OCI-LY1 (cell line): ENCODE data around the gene POGLUT2.

Experiments
- H2AFZ ChIP-seq: fragments of 200-600 bp; sonication (generic), shearing (Covaris generic); 2 replicates; pipeline ENCODE4 v1.6.0; 2014; ENCODE audit warnings: antibody characterized with exemption, mild to moderate bottlenecking, low read length
- H3F3A ChIP-seq: fragments of 200-600 bp; sonication (generic), shearing (Covaris generic); 2 replicates; pipeline ENCODE4 v1.6.0; 2014; ENCODE audit warnings: mild to moderate bottlenecking, antibody characterized with exemption, low read length, moderate library complexity; ENCODE audit not compliant: insufficient read depth
- H3K27ac ChIP-seq: fragments of 200-600 bp; sonication (generic); 2 replicates; pipeline ENCODE4 v1.5.1; 2014; ENCODE audit warnings: low read length, mixed run types, mild to moderate bottlenecking, low read depth; ENCODE audit not compliant: poor library complexity, severe bottlenecking
- H3K27me3 ChIP-seq: fragments of 200-600 bp; sonication (generic); 2 replicates; pipeline ENCODE4 v1.6.0; 2014; ENCODE audit warnings: antibody characterized with exemption, mild to moderate bottlenecking, low read length, moderate library complexity; ENCODE audit not compliant: insufficient read depth
- H3K36me3 ChIP-seq: fragments of 200-600 bp; sonication (generic); 2 replicates; pipeline ENCODE4 v1.6.1; 2014; ENCODE audit warnings: mild to moderate bottlenecking, antibody characterized with exemption, low read length, moderate library complexity, mixed read lengths; ENCODE audit not compliant: insufficient read depth
- H3K4me1 ChIP-seq: fragments of 200-600 bp; sonication (generic); 2 replicates; pipeline ENCODE4 v1.5.1; 2014; ENCODE audit warnings: mild to moderate bottlenecking, low read length, moderate library complexity; ENCODE audit not compliant: insufficient read depth, severe bottlenecking
- H3K4me2 ChIP-seq: fragments of 200-600 bp; sonication (generic), shearing (Covaris generic); 2 replicates; pipeline ENCODE4 v1.6.1; 2014; ENCODE audit warnings: low read length
- H3K4me3 ChIP-seq: fragments of 200-600 bp; sonication (generic); 2 replicates; pipeline ENCODE4 v1.5.1; 2014; ENCODE audit warnings: low read length, low read depth, mild to moderate bottlenecking, mixed read lengths; ENCODE audit not compliant: poor library complexity, severe bottlenecking
- H3K79me2 ChIP-seq: fragments of 200-600 bp; shearing (Covaris generic); 2 replicates; pipeline ENCODE4 v1.6.1; 2016; ENCODE audit warnings: mixed run types, low read length, mixed read lengths; ENCODE audit not compliant: insufficient read depth
- H3K9ac ChIP-seq: fragments of 200-600 bp; sonication (generic), shearing (Covaris generic); 2 replicates; pipeline ENCODE4 v1.6.1; 2014; ENCODE audit warnings: mild to moderate bottlenecking, low read length, mixed read lengths
- H3K9me2 ChIP-seq: fragments of 200-600 bp; sonication (generic), shearing (Covaris generic); 2 replicates; pipeline ENCODE4 v1.6.1; 2014; ENCODE audit warnings: low read depth, mild to moderate bottlenecking, low read length, mixed read lengths
- H3K9me3 ChIP-seq: fragments of 200-600 bp; shearing (Covaris generic); 2 replicates; pipeline ENCODE4 v1.6.1; 2014; ENCODE audit warnings: low read length, mixed read lengths
- H4K20me1 ChIP-seq: fragments of 200-600 bp; sonication (generic), shearing (Covaris generic); 2 replicates; pipeline ENCODE4 v1.6.0; 2016; ENCODE audit warnings: mild to moderate bottlenecking, low read length; ENCODE audit not compliant: insufficient read depth
- EZH2 ChIP-seq: fragments of 200-600 bp; sonication (generic), shearing (Covaris generic); IDR thresholded peaks from 2 replicates; pipeline ENCODE4 v1.8.0; 2017; ENCODE audit warnings: borderline replicate concordance, mixed run types, mild to moderate bottlenecking, antibody characterized with exemption, low read length, moderate library complexity, mixed read lengths
- TF ChIP-seq, protein P1 (sequence below): fragments of 200-600 bp; sonication (generic), shearing (Covaris generic); IDR thresholded peaks from 2 replicates; pipeline ENCODE4 v1.5.1; 2017; ENCODE audit warnings: mild to moderate bottlenecking, antibody characterized with exemption, low read length, moderate library complexity, mixed read lengths

The POGLUT2 gene

DNA sequence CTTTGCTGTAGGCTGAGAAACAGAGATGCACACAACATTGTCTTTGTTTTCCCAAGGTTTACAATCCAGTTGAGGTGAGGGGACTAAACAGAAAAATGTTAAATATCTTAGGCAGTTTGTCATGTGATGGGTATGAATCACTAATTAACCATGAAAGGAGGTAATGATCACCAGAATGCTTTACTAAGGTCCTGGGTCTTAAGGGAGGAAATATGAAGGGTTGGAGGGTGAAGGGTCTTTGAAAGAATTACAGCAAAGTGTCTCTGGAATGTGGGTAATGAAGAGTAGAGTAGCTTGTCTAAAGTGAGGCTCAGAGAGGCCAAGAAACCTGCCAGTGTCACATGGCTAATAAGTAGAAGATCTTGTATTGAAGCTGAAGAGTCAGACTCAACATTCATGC is 19.1 kb upstream of the POGLUT2 start:
- no peak overlapping the region for H2AFZ ChIP-seq
- TF ChIP-seq EZH2: no peak
- TF ChIP-seq, protein P1, sequence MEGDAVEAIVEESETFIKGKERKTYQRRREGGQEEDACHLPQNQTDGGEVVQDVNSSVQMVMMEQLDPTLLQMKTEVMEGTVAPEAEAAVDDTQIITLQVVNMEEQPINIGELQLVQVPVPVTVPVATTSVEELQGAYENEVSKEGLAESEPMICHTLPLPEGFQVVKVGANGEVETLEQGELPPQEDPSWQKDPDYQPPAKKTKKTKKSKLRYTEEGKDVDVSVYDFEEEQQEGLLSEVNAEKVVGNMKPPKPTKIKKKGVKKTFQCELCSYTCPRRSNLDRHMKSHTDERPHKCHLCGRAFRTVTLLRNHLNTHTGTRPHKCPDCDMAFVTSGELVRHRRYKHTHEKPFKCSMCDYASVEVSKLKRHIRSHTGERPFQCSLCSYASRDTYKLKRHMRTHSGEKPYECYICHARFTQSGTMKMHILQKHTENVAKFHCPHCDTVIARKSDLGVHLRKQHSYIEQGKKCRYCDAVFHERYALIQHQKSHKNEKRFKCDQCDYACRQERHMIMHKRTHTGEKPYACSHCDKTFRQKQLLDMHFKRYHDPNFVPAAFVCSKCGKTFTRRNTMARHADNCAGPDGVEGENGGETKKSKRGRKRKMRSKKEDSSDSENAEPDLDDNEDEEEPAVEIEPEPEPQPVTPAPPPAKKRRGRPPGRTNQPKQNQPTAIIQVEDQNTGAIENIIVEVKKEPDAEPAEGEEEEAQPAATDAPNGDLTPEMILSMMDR: no peak
- H3K4me1 ChIP-seq: no peaks in the 10 kb centered on the region
- H3K27ac ChIP-seq: no peak overlapping the region
- H4K20me1 ChIP-seq: no peaks in the 10 kb centered on the region
- H3K4me3 ChIP-seq: no peak overlapping the region
- H3K36me3 ChIP-seq: no peaks in the 10 kb centered on the region
- no peak overlapping the region for H3K9ac ChIP-seq
- no peaks in the 10 kb centered on the region for H3K27me3 ChIP-seq
- no peaks in the 10 kb centered on the region for H3K9me2 ChIP-seq
- no peaks in the 10 kb centered on the region for H3K79me2 ChIP-seq
- no peaks in the 10 kb centered on the region for H3F3A ChIP-seq
- H3K9me3 ChIP-seq: no peaks in the 10 kb centered on the region
- H3K4me2 ChIP-seq: no peak overlapping the region

DNA sequence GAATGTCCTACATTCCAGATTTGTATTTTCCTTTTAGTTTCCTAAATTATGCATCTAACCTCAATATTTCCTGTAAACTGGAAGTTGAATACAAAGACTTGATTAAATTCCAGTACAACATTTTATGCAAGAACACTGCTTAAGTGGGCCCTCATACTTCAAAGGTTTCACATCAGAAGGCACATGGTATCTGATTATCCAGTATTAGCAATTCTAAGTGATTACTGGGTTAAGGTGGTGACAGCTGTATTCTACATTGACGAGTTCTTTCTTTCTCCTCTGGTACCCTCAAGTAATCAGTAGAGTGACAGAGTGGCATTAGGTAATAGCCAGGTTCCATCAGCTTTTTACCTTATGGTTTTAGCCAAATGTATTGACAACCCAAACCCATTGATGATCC is 18.5 kb upstream of the POGLUT2 start:
- Histone ChIP-seq H3F3A (no peaks in the 10 kb centered on the region), H3K27me3 (no peaks in the 10 kb centered on the region)

DNA sequence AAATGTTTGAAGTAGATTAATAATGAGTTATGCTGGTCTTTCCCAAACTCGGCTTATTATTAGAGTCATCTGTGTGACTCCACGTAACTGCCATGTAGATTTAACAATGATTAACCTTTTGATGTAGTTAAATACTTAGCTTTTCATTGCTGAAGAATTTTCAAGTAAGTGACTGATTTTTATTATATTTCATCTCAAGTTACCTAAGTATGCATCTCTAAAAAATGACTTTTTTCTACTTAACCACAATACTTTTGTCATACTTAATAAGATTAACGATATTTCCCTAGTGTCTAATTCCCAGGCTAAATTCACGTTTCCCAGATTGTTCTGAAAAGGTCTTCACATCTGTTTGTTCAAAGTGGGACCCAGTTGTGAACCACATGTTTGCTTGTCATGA is 17.9 kb upstream of the POGLUT2 start:
- no peaks in the 10 kb centered on the region for H3F3A ChIP-seq
- no peaks in the 10 kb centered on the region for H3K4me1 ChIP-seq
- H3K27ac ChIP-seq: no peak overlapping the region
- H2AFZ ChIP-seq: no peak overlapping the region
- H3K27me3 ChIP-seq: no peaks in the 10 kb centered on the region
- no peak overlapping the region for H3K4me2 ChIP-seq
- no peaks in the 10 kb centered on the region for H3K9me2 ChIP-seq
- no peak overlapping the region for H3K4me3 ChIP-seq
- TF ChIP-seq EZH2: no peak
- TF ChIP-seq, protein P1: no peak
- no peak overlapping the region for H3K9ac ChIP-seq
- H4K20me1 ChIP-seq: no peaks in the 10 kb centered on the region
- H3K36me3 ChIP-seq: no peaks in the 10 kb centered on the region
- H3K9me3 ChIP-seq: no peaks in the 10 kb centered on the region
- no peaks in the 10 kb centered on the region for H3K79me2 ChIP-seq

More for the DNA sequence above, 18.5 kb upstream of the POGLUT2 start:
- Histone ChIP-seq H3K36me3 (no peaks in the 10 kb centered on the region), H3K27ac (no peak overlapping the region), H3K4me3 (no peak overlapping the region), H3K9me2 (no peaks in the 10 kb centered on the region), H3K9ac (no peak overlapping the region), H2AFZ (no peak overlapping the region), H3K9me3 (no peaks in the 10 kb centered on the region), H4K20me1 (no peaks in the 10 kb centered on the region), H3K4me1 (no peaks in the 10 kb centered on the region), H3K4me2 (no peak overlapping the region), H3K79me2 (no peaks in the 10 kb centered on the region)
- TF ChIP-seq, protein P1: no peak
- TF ChIP-seq EZH2: no peak
